ENCODE measurements around the gene GRID1.

The GRID1 gene

DNA sequence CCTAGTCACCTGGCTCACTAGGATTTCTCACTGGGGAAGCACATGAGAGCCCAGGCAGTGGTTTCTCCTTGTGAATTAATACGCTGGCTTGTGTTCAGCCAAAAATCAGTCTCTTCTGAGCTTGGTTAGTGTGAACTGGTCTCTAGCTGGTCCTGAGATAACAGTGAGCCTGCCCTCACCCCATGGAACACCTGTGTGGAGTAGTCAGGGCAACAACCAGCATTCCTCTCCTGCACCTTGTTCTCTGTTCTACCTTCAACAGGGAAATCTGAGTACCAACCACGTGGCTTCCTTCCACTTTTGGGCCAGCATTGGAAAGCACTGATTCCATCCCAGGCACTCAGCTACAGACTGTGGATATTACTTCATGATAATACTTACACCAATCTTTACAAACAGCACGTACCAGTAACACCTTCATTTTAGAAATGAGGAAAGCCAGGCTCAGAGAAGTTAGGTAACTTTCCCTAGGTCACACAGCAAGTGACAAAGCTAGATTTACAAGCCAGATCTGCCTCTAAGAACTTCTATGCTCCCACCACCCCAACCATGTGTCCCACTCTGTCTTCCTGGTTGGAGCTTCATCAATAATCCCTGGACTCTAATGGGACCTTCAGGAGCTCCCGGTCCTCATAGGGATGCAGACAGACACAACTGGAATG, 106.6 kb downstream of the GRID1 start:
- Histone ChIP-seq H3K9me2 (replicated peaks; ENCODE audit: insufficient read depth, low read length) (no peaks in the 10 kb centered on the region), H3K27ac (ENCODE audit: low read length) (no peak overlapping the region), H2AFZ (ENCODE audit: low read length) (no peak overlapping the region), H4K20me1 (ENCODE audit: insufficient read depth, low read length) (no peaks in the 10 kb centered on the region), H3K4me3 (ENCODE audit: low read length) (no peak overlapping the region), H3K4me2 (ENCODE audit: low read depth, low read length) (no peak overlapping the region), H3F3A (ENCODE audit: insufficient read depth, low read length) (no peaks in the 10 kb centered on the region), H3K9me3 (replicated peaks; ENCODE audit: insufficient read depth, low read length) (no peaks in the 10 kb centered on the region), H3K36me3 (replicated peaks; ENCODE audit: insufficient read depth, low read length) (no peaks in the 10 kb centered on the region), H3K9ac (ENCODE audit: low read length) (no peak overlapping the region), H3K4me1 (ENCODE audit: low read length) (no peaks in the 10 kb centered on the region), H3K27me3 (replicated peaks; ENCODE audit: insufficient read depth, low read length) (no peaks in the 10 kb centered on the region), H3K79me2 (ENCODE audit: low read length) (no peaks in the 10 kb centered on the region)
- TF ChIP-seq, protein P1, sequence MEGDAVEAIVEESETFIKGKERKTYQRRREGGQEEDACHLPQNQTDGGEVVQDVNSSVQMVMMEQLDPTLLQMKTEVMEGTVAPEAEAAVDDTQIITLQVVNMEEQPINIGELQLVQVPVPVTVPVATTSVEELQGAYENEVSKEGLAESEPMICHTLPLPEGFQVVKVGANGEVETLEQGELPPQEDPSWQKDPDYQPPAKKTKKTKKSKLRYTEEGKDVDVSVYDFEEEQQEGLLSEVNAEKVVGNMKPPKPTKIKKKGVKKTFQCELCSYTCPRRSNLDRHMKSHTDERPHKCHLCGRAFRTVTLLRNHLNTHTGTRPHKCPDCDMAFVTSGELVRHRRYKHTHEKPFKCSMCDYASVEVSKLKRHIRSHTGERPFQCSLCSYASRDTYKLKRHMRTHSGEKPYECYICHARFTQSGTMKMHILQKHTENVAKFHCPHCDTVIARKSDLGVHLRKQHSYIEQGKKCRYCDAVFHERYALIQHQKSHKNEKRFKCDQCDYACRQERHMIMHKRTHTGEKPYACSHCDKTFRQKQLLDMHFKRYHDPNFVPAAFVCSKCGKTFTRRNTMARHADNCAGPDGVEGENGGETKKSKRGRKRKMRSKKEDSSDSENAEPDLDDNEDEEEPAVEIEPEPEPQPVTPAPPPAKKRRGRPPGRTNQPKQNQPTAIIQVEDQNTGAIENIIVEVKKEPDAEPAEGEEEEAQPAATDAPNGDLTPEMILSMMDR (IDR thresholded peaks at IDR 0.05; ENCODE audit: low read length) = no peak
- TF ChIP-seq EZH2 (optimal IDR thresholded peaks at IDR 0.05; ENCODE audit: low read depth, low read length) = no peak
- TF ChIP-seq EZH2phosphoT487 (IDR thresholded peaks at IDR 0.05; ENCODE audit: low read length) = no peak
- DNase-seq = no peak

DNA sequence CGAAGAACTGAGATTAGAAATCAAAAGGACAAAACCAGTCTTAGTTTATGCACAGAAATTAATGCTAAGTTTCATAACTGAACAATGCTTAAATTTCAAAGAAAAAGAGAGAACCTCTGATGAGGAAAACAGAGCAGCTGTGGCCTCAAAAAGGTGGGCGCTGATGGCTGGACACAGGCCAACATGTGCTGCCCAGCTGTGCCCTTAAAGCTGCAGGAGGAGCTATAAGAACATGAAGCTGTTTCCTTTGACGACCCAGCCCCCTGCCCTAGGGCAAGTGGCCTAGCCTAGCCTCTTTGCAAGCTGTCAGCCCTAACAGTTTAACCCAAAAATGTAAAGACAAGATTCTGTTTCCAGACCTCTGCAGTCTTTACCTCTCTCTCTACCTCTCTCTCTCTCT, 107.7 kb downstream of the GRID1 start:
- Histone ChIP-seq H3K36me3 (replicated peaks; ENCODE audit: insufficient read depth, low read length) (no peaks in the 10 kb centered on the region), H3K27me3 (replicated peaks; ENCODE audit: insufficient read depth, low read length) (no peaks in the 10 kb centered on the region), H3K9me2 (replicated peaks; ENCODE audit: insufficient read depth, low read length) (no peaks in the 10 kb centered on the region), H2AFZ (ENCODE audit: low read length) (no peak overlapping the region), H3K9ac (ENCODE audit: low read length) (no peak overlapping the region), H3K9me3 (replicated peaks; ENCODE audit: insufficient read depth, low read length) (no peaks in the 10 kb centered on the region), H3K4me1 (ENCODE audit: low read length) (no peaks in the 10 kb centered on the region), H3K79me2 (ENCODE audit: low read length) (no peaks in the 10 kb centered on the region), H4K20me1 (ENCODE audit: insufficient read depth, low read length) (no peaks in the 10 kb centered on the region), H3K27ac (ENCODE audit: low read length) (no peak overlapping the region), H3K4me2 (ENCODE audit: low read depth, low read length) (no peak overlapping the region), H3F3A (ENCODE audit: insufficient read depth, low read length) (no peaks in the 10 kb centered on the region), H3K4me3 (ENCODE audit: low read length) (no peak overlapping the region)
- TF ChIP-seq EZH2 (optimal IDR thresholded peaks at IDR 0.05; ENCODE audit: low read depth, low read length) = no peak
- DNase-seq = no peak

DNA sequence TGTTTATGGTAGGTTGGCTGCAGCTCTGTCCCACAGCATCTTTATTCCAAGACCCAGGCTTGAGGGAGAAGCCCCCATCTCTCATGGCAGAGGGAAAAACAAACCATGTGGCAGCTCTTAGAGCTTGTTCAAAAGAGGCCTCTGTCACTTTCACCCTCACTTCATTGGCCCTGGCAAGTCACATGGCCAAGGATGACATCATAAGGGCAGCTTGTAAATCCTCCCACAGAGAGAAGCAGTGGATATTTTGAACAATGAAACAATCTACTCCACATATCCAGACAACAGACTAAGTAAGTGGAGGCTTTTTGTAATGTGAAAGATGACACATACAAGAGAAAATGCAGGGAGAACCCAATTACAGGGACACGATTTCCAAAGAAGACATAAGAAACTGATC, 108.1 kb downstream of the GRID1 start:
- no peaks in the 10 kb centered on the region for H3K9me3 ChIP-seq (replicated peaks; ENCODE audit: insufficient read depth, low read length)
- no peak for DNase-seq
- H3K27me3 ChIP-seq (replicated peaks; ENCODE audit: insufficient read depth, low read length) = no peaks in the 10 kb centered on the region
- H3K27ac ChIP-seq (ENCODE audit: low read length) = no peak overlapping the region
- H3K79me2 ChIP-seq (ENCODE audit: low read length) = no peaks in the 10 kb centered on the region
- H3K9me2 ChIP-seq (replicated peaks; ENCODE audit: insufficient read depth, low read length) = no peaks in the 10 kb centered on the region
- TF ChIP-seq EZH2 (optimal IDR thresholded peaks at IDR 0.05; ENCODE audit: low read depth, low read length) (no peak), EZH2phosphoT487 (IDR thresholded peaks at IDR 0.05; ENCODE audit: low read length) (no peak)
- TF ChIP-seq, protein P1 (IDR thresholded peaks at IDR 0.05; ENCODE audit: low read length) = no peak
- no peaks in the 10 kb centered on the region for H3K4me1 ChIP-seq (ENCODE audit: low read length)
- no peak overlapping the region for H3K4me2 ChIP-seq (ENCODE audit: low read depth, low read length)
- H3F3A ChIP-seq (ENCODE audit: insufficient read depth, low read length) = no peaks in the 10 kb centered on the region
- H4K20me1 ChIP-seq (ENCODE audit: insufficient read depth, low read length) = no peaks in the 10 kb centered on the region
- no peak overlapping the region for H3K9ac ChIP-seq (ENCODE audit: low read length)
- H3K36me3 ChIP-seq (replicated peaks; ENCODE audit: insufficient read depth, low read length) = no peaks in the 10 kb centered on the region
- H3K4me3 ChIP-seq (ENCODE audit: low read length) = no peak overlapping the region
- H2AFZ ChIP-seq (ENCODE audit: low read length) = no peak overlapping the region

DNA sequence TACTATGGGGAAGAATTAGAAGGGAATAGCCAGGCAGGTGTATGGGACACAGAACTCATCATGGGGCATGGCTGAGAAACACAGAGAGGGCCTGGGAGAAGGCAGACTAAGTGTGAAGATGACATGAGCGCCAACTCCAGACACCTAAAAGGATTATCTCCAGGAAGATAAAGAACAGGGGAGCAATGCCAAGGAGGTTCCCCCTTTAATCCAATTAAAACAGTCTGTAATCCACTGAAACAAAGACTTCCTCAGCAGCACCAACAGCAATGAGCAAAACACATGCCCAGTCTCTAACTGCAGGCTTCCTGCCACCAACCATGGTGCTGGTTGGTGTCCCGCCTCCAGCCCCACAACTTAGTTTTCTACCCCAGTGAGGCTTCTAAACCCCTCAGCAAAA, 108.9 kb downstream of the GRID1 start:
- H3K9me3 ChIP-seq (replicated peaks; ENCODE audit: insufficient read depth, low read length) = no peaks in the 10 kb centered on the region
- H3K9ac ChIP-seq (ENCODE audit: low read length) = no peak overlapping the region
- no peak overlapping the region for H3K27ac ChIP-seq (ENCODE audit: low read length)
- H3K4me3 ChIP-seq (ENCODE audit: low read length) = no peak overlapping the region
- DNase-seq = no peak
- no peaks in the 10 kb centered on the region for H3K4me1 ChIP-seq (ENCODE audit: low read length)
- no peak overlapping the region for H2AFZ ChIP-seq (ENCODE audit: low read length)
- H3K4me2 ChIP-seq (ENCODE audit: low read depth, low read length) = no peak overlapping the region
- H3F3A ChIP-seq (ENCODE audit: insufficient read depth, low read length) = no peaks in the 10 kb centered on the region
- TF ChIP-seq EZH2 (optimal IDR thresholded peaks at IDR 0.05; ENCODE audit: low read depth, low read length) (no peak), EZH2phosphoT487 (IDR thresholded peaks at IDR 0.05; ENCODE audit: low read length) (no peak)
- TF ChIP-seq, protein P1 (IDR thresholded peaks at IDR 0.05; ENCODE audit: low read length) = no peak
- H3K27me3 ChIP-seq (replicated peaks; ENCODE audit: insufficient read depth, low read length) = no peaks in the 10 kb centered on the region
- no peaks in the 10 kb centered on the region for H3K9me2 ChIP-seq (replicated peaks; ENCODE audit: insufficient read depth, low read length)
- no peaks in the 10 kb centered on the region for H3K79me2 ChIP-seq (ENCODE audit: low read length)
- no peaks in the 10 kb centered on the region for H3K36me3 ChIP-seq (replicated peaks; ENCODE audit: insufficient read depth, low read length)
- no peaks in the 10 kb centered on the region for H4K20me1 ChIP-seq (ENCODE audit: insufficient read depth, low read length)
